ENCODE results near the gene NHLRC2. TPM values are rescaled to one million over a fixed set of nuclear protein-coding genes. Genes with fewer than 3 reads are reported as not detected.
"Not testable (repeated sequence)": the region's sequence is repeated elsewhere in the genome, so short reads cannot be mapped to it uniquely, and the experiment has no call there.

Gene NHLRC2
- total RNA-seq, 2 experiments from 2014 or later = 4.6 TPM

- no peak for TF ChIP-seq CTCF (IDR thresholded peaks at IDR 0.05)
- Mint-ChIP-seq H3K27ac (no peak overlapping the region), H3K4me1 (ENCODE audit: low read depth) (no peaks in the 10 kb centered on the region), H3K9me3 (no peaks in the 10 kb centered on the region), H3K27me3 (no peaks in the 10 kb centered on the region), H3K36me3 (ENCODE audit: low read depth) (no peaks in the 10 kb centered on the region), H3K4me3 (no peak overlapping the region)
- peaks cover 0 to under 1% of the 10 kb centered on the region in 2 experiments for H3K9me3 ChIP-seq (ENCODE audit: control insufficient read depth in 1 of 2, insufficient read depth in 1 of 2, low read length in 2 of 2)
- intact Hi-C loops (cut with DNase I, micrococcal nuclease) = no loop called here
- H3K4me1 ChIP-seq (ENCODE audit: insufficient read depth, low read length) = no peaks in the 10 kb centered on the region
- H3K27ac ChIP-seq (ENCODE audit: low read depth in 1 of 2, low read length in 2 of 2) = no peak overlapping the region
- no peak overlapping the region for H3K4me3 ChIP-seq (ENCODE audit: low read length)
- ATAC-seq (ENCODE audit: poor library complexity) (no peak), DNase-seq (no peak)
- POLR2A ChIA-PET = no interaction called here
- H3K27me3 ChIP-seq (ENCODE audit: control insufficient read depth in 1 of 2, insufficient read depth in 2 of 2, low read length in 2 of 2) = no peaks in the 10 kb centered on the region
- no peaks in the 10 kb centered on the region for H3K36me3 ChIP-seq (ENCODE audit: insufficient read depth, low read length)
- CTCF ChIA-PET = no interaction called here
Measured at GRCh38 chr10:113819989-113820388, 34.5 kb upstream of the NHLRC2 start.

DNA sequence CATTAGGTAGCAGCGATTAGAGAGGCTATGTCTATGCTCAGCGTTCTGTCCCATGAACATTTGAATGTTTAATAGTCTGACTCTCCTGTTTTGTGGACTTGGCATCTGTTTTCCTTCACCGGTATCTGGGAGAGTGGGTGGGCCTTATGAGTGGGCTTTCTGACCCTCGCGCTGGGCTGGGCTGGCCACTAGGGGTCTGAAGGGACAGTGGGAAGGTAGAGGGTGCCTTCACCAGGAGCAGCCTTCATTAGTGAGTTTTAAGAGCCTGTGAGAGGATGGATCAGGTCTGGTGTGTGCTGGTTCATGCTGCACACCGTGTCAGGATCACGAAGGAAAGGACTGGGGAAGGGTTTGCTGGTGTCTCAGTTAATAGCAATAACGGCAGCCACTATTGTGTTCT is 34.0 kb upstream of the NHLRC2 start:
- no peaks in the 10 kb centered on the region for H3K27me3 ChIP-seq (ENCODE audit: control insufficient read depth in 1 of 2, insufficient read depth in 2 of 2, low read length in 2 of 2)
- H3K27ac Mint-ChIP-seq = no peak overlapping the region
- no peaks in the 10 kb centered on the region for H3K36me3 ChIP-seq (ENCODE audit: insufficient read depth, low read length)
- H3K4me1 Mint-ChIP-seq (ENCODE audit: low read depth) = no peaks in the 10 kb centered on the region
- ChIA-PET CTCF (interaction anchor here (1.3 kb wide), 1 partner anchor 23 kb away, joined by 3 read pairs; no protein-coding TSS in a partner anchor), POLR2A (no interaction called here)
- H3K36me3 Mint-ChIP-seq (ENCODE audit: low read depth) = no peaks in the 10 kb centered on the region
- no peak overlapping the region for H3K4me3 ChIP-seq (ENCODE audit: low read length)
- H3K4me3 Mint-ChIP-seq = no peak overlapping the region
- no peak for TF ChIP-seq CTCF (IDR thresholded peaks at IDR 0.05)
- no peaks in the 10 kb centered on the region for H3K9me3 Mint-ChIP-seq
- H3K27me3 Mint-ChIP-seq = no peaks in the 10 kb centered on the region
- no peak for ATAC-seq (ENCODE audit: poor library complexity)
- DNase-seq = no peak
- intact Hi-C loops (cut with DNase I, micrococcal nuclease) = no loop called here
- peaks cover 0 to 3% of the 10 kb centered on the region in 2 experiments for H3K9me3 ChIP-seq (ENCODE audit: control insufficient read depth in 1 of 2, insufficient read depth in 1 of 2, low read length in 2 of 2)
- H3K27ac ChIP-seq (ENCODE audit: low read depth in 1 of 2, low read length in 2 of 2) = no peak overlapping the region
- no peaks in the 10 kb centered on the region for H3K4me1 ChIP-seq (ENCODE audit: insufficient read depth, low read length)

DNA sequence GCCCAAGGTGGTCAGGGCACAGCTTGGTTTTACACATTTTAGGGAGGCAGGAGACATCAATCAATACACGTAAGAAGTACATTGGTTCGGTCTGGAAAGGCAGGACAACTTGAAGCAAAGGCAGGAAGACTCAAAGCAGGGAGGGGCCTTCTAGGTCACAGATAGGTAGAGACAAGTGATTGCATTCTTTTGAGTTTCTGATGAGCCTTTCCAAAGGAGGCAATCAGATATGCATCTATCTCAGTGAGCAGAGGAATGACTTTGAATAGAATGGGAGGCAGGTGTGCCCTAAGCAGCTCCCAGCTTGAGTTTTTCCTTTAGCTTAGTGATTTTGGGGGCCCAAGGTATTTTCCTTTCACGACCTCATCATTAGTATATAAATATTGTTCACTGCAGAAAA is 33.2 kb upstream of the NHLRC2 start:
- H3K4me3 ChIP-seq (ENCODE audit: low read length); DNase-seq; H3K27me3 Mint-ChIP-seq; H3K4me1 Mint-ChIP-seq (ENCODE audit: low read depth); H3K27me3 ChIP-seq (ENCODE audit: control insufficient read depth in 1 of 2, insufficient read depth in 2 of 2, low read length in 2 of 2); H3K9me3 Mint-ChIP-seq; H3K4me3 Mint-ChIP-seq; H3K27ac Mint-ChIP-seq; H3K4me1 ChIP-seq (ENCODE audit: insufficient read depth, low read length); intact Hi-C loops (cut with DNase I, micrococcal nuclease); H3K27ac ChIP-seq (ENCODE audit: low read depth in 1 of 2, low read length in 2 of 2); POLR2A ChIA-PET; H3K36me3 ChIP-seq (ENCODE audit: insufficient read depth, low read length); ATAC-seq (ENCODE audit: poor library complexity); H3K9me3 ChIP-seq (ENCODE audit: control insufficient read depth in 1 of 2, insufficient read depth in 1 of 2, low read length in 2 of 2); H3K36me3 Mint-ChIP-seq (ENCODE audit: low read depth): not testable (repeated sequence)
- CTCF ChIA-PET = interaction anchor here (1.3 kb wide), 1 partner anchor 23 kb away, joined by 3 read pairs; no protein-coding TSS in a partner anchor

GRCh38 chr10:113822174-113822573 is 32.3 kb upstream of the NHLRC2 start:
- TF ChIP-seq CTCF (IDR thresholded peaks at IDR 0.05) = no peak
- Mint-ChIP-seq H3K36me3 (ENCODE audit: low read depth) (no peaks in the 10 kb centered on the region), H3K27ac (no peak overlapping the region), H3K4me1 (ENCODE audit: low read depth) (no peaks in the 10 kb centered on the region), H3K9me3 (no peaks in the 10 kb centered on the region), H3K27me3 (no peaks in the 10 kb centered on the region), H3K4me3 (no peak overlapping the region)
- H3K4me3 ChIP-seq (ENCODE audit: low read length) = no peak overlapping the region
- no peaks in the 10 kb centered on the region for H3K4me1 ChIP-seq (ENCODE audit: insufficient read depth, low read length)
- no peaks in the 10 kb centered on the region for H3K36me3 ChIP-seq (ENCODE audit: insufficient read depth, low read length)
- intact Hi-C loops (cut with DNase I, micrococcal nuclease) = no loop called here
- H3K27me3 ChIP-seq (ENCODE audit: control insufficient read depth in 1 of 2, insufficient read depth in 2 of 2, low read length in 2 of 2) = no peaks in the 10 kb centered on the region
- peaks cover 0 to 3% of the 10 kb centered on the region in 2 experiments for H3K9me3 ChIP-seq (ENCODE audit: control insufficient read depth in 1 of 2, insufficient read depth in 1 of 2, low read length in 2 of 2)
- ChIA-PET POLR2A (no interaction called here), CTCF (no interaction called here)
- DNase-seq = no peak
- ATAC-seq (ENCODE audit: poor library complexity) = no peak
- no peak overlapping the region for H3K27ac ChIP-seq (ENCODE audit: low read depth in 1 of 2, low read length in 2 of 2)
